Measurements from ENCODE around the gene CR1. TPM values are rescaled to one million over a fixed set of nuclear protein-coding genes. Genes with fewer than 3 reads are reported as not detected.
"Not testable (repeated sequence)": the region's sequence is repeated elsewhere in the genome, so short reads cannot be mapped to it uniquely, and the experiment has no call there.

Gene CR1
- total RNA-seq, 4 donors from 2014 or later = 0.56 to 1.0 (median 0.66) TPM

DNA sequence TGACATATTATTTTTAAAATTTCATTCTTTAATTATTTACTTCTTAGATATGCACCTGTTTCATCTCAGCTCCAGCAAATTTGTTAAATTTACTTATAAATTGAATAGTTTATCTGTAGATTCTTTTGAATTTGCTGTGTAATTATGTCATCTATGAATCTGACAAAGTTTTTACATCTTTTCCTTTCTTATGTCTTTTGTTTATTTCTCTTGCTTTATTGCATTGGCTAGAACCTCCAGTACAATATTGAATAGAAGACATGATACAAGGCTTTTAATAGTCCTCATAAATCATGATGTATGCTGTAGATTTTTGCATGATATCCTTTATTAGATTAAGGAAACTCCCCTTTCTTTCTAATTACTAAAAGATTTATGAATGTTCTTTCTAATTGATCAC, 20.8 kb downstream of the CR1 start:
- Histone ChIP-seq H3K4me1 (no peaks in the 10 kb centered on the region), H3K9me3 (no peaks in the 10 kb centered on the region), H3K36me3 (no peaks in the 10 kb centered on the region), H3K4me3 (no peak overlapping the region), H3K27ac (no peak overlapping the region), H3K27me3 (peaks cover 3% of the 10 kb centered on the region)
- no peak for TF ChIP-seq CTCF (IDR thresholded peaks at IDR 0.05)
- TF ChIP-seq POLR2AphosphoS5 (IDR thresholded peaks at IDR 0.05) = no peak
- TF ChIP-seq POLR2A (IDR thresholded peaks at IDR 0.05) = no peak
- TF ChIP-seq EP300 (IDR thresholded peaks at IDR 0.05) = no peak
- no peak for DNase-seq (ENCODE audit: low spot score in 2 of 2)

GRCh38 chr1:207518608-207519236, 22.8 kb downstream of the CR1 start:
- no peak overlapping the region for H3K27ac ChIP-seq
- H3K4me3 ChIP-seq = no peak overlapping the region
- DNase-seq (ENCODE audit: low spot score in 2 of 2) = no peak
- H3K36me3 ChIP-seq = no peaks in the 10 kb centered on the region
- 54% methylated on average over 4 of the region's 4 CpGs for WGBS
- no peaks in the 10 kb centered on the region for H3K4me1 ChIP-seq
- H3K27me3 ChIP-seq = peaks cover 3% of the 10 kb centered on the region
- TF ChIP-seq POLR2A (IDR thresholded peaks at IDR 0.05) (no peak), CTCF (IDR thresholded peaks at IDR 0.05) (no peak), POLR2AphosphoS5 (IDR thresholded peaks at IDR 0.05) (no peak), EP300 (IDR thresholded peaks at IDR 0.05) (no peak)
- H3K9me3 ChIP-seq = no peaks in the 10 kb centered on the region

DNA sequence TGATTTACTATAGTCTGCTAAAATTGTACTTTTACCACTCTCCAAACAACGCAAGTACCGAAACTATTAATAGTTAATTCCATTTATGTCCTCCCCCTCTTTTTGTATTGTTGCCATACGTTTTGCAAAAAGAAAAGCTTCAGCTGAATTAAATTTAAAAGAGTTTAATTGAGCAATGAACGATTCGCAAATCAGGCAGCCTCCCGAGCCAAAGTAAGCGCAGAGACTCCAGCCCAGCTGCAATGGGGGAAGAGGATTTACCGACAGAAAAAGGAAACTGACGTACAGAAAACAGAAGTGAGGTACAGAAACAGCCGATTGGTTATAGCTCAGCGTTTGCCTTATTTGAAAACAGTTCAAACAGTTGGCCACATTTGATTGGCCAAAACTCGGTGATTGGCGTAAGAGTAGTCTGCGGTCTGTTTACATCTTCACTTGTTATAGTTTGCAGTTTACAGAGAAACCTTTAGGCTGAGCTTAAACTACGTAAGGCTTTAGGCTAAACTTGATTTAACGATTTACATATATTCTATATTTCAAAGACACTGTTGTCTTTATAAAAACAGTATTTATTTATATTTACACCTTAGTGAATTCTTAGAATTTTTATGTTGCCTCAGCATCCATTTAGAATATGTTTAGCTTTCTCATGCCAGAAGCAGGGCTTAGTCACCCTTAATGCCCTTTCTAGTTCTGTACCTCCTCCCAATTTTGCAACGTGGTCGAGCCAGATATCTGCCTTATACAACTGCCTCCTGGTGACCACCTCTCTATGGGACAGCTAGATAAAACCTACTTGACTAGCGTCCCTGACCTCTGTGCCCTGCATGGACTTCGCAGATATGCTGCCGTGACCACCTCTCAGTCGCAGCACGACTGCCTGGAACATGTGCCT, 23.8 kb downstream of the CR1 start:
- Histone ChIP-seq H3K36me3 (no peaks in the 10 kb centered on the region), H3K27me3 (peaks cover 3% of the 10 kb centered on the region), H3K4me1 (no peaks in the 10 kb centered on the region), H3K9me3 (no peaks in the 10 kb centered on the region), H3K27ac (no peak overlapping the region), H3K4me3 (no peak overlapping the region)
- TF ChIP-seq POLR2A (IDR thresholded peaks at IDR 0.05) (no peak), CTCF (IDR thresholded peaks at IDR 0.05) (no peak), POLR2AphosphoS5 (IDR thresholded peaks at IDR 0.05) (no peak), EP300 (IDR thresholded peaks at IDR 0.05) (no peak)
- no peak for DNase-seq (ENCODE audit: low spot score in 2 of 2)
- WGBS = 71% methylated on average over 23 of the region's 23 CpGs

- 85% methylated on average over 10 of the region's 10 CpGs for WGBS
- not testable (repeated sequence) for H3K4me3 ChIP-seq; H3K27ac ChIP-seq; H3K9me3 ChIP-seq; H3K27me3 ChIP-seq; H3K4me1 ChIP-seq; H3K36me3 ChIP-seq; DNase-seq (ENCODE audit: low spot score in 2 of 2)
Observed at GRCh38 chr1:207520400-207521345, 24.7 kb downstream of the CR1 start.

DNA sequence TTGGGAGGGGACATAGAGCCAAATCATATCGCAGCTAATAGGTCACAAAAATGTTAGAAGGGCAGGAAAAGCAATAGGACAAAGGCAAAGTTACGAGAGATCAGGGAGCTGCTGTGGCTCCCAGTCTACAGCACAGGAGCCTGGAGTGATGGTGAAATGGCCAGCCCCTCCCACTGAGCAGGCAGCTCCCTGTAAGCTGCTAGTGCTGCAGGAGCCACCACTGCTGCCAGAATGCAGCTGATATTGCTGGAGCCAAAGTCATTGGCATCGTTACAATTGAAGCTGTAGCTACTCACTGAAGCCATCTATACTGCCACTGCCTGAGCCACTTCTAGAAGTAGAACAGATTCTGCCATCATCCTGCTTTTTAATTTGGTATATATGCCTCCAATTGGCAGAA, 29.3 kb downstream of the CR1 start:
- not testable (repeated sequence) for H3K27me3 ChIP-seq; H3K4me1 ChIP-seq; H3K36me3 ChIP-seq; H3K27ac ChIP-seq; H3K4me3 ChIP-seq; H3K9me3 ChIP-seq; DNase-seq (ENCODE audit: low spot score in 2 of 2)
- 83% methylated on average over 1 of the region's 3 CpGs for WGBS

GRCh38 chr1:207528401-207528800, 32.4 kb downstream of the CR1 start:
- not testable (repeated sequence) for H3K4me3 ChIP-seq; H3K4me1 ChIP-seq; H3K36me3 ChIP-seq; H3K27ac ChIP-seq; DNase-seq (ENCODE audit: low spot score in 2 of 2); H3K9me3 ChIP-seq; H3K27me3 ChIP-seq
- WGBS = no CpG with 5 or more reads among the region's 1 CpG

DNA sequence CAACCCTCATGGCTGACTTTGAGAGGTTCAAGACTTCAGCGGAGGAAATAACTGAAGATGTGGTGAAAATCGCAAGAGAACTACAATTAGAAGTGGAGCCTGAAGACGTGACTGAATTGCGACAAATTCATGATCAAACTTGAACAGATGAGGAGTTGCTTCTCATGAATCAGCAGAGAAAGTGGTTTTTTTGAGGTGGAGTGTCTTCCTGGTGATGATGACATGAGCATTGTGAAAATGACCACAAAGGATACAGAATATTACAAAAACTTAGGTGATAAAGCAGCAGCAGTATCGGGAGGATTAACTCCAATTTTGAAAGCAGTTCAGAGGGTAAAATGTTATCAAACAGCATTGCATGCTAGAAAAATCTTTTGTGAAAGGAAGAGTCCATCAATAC, 40.3 kb downstream of the CR1 start:
- H3K36me3 ChIP-seq; H3K4me1 ChIP-seq; H3K9me3 ChIP-seq; H3K27me3 ChIP-seq; DNase-seq (ENCODE audit: low spot score in 2 of 2); H3K4me3 ChIP-seq; H3K27ac ChIP-seq: not testable (repeated sequence)
- WGBS = no CpG with 5 or more reads among the region's 5 CpGs

- DNase-seq (ENCODE audit: low spot score in 2 of 2); H3K4me3 ChIP-seq: not testable (repeated sequence)
- no CpG with 5 or more reads among the region's 5 CpGs for WGBS
Observed at GRCh38 chr1:207546677-207547357, 50.9 kb downstream of the CR1 start.

DNA sequence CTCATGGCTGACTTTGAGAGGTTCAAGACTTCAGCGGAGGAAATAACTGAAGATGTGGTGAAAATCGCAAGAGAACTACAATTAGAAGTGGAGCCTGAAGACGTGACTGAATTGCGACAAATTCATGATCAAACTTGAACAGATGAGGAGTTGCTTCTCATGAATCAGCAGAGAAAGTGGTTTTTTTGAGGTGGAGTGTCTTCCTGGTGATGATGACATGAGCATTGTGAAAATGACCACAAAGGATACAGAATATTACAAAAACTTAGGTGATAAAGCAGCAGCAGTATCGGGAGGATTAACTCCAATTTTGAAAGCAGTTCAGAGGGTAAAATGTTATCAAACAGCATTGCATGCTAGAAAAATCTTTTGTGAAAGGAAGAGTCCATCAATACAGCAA, 58.9 kb downstream of the CR1 start:
- not testable (repeated sequence) for H3K9me3 ChIP-seq; H3K27ac ChIP-seq; H3K4me1 ChIP-seq; DNase-seq (ENCODE audit: low spot score in 2 of 2); H3K36me3 ChIP-seq; H3K4me3 ChIP-seq; H3K27me3 ChIP-seq
- no CpG with 5 or more reads among the region's 5 CpGs for WGBS

More at GRCh38 chr1:207546677-207547357, 50.9 kb downstream of the CR1 start:
- H3K27me3 ChIP-seq, H3K27ac ChIP-seq, H3K36me3 ChIP-seq, H3K4me1 ChIP-seq, H3K9me3 ChIP-seq: not testable (repeated sequence)
